HG03064 (cell line): ENCODE measurements around the gene ZNHIT3.
"Not testable (repeated sequence)": the region's sequence is repeated elsewhere in the genome, so short reads cannot be mapped to it uniquely, and the experiment has no call there.

Source experiments
- ATAC-seq: cut with Tn5 transposase; IDR thresholded peaks from one replicate; pipeline ENCODE4 v1.9.1; 2021; ENCODE audit warnings: low read depth; ENCODE audit not compliant: unreplicated experiment

ZNHIT3 gene

GRCh38 chr17:36486204-36487194 is at the start of gene ZNHIT3:
Gene ZNHIT3, plus strand, starts transcription at chr17:36486681. Its CDS starts 19 bp downstream, at chr17:36486700.
- peak; percentile 88 for ATAC-seq

- ATAC-seq: not testable (repeated sequence)
These were observed 44.7 kb upstream of the ZNHIT3 start for GRCh38 chr17:36441792-36442191.

GRCh38 chr17:36443777-36444176 is 42.7 kb upstream of the ZNHIT3 start:
- no peak for ATAC-seq

GRCh38 chr17:36449997-36450396 is 36.5 kb upstream of the ZNHIT3 start:
- not testable (repeated sequence) for ATAC-seq

- not testable (repeated sequence) for ATAC-seq
These were observed 33.6 kb upstream of the ZNHIT3 start for GRCh38 chr17:36452888-36453287.

- not testable (repeated sequence) for ATAC-seq
These were observed 28.8 kb upstream of the ZNHIT3 start for GRCh38 chr17:36457701-36458100.

- no peak for ATAC-seq
These were observed 27.4 kb upstream of the ZNHIT3 start for GRCh38 chr17:36459045-36459444.

GRCh38 chr17:36459601-36460000 is 26.9 kb upstream of the ZNHIT3 start:
- ATAC-seq: no peak

GRCh38 chr17:36460265-36460937 is 26.1 kb upstream of the ZNHIT3 start:
- no peak for ATAC-seq

- ATAC-seq: no peak
These were observed 25.0 kb upstream of the ZNHIT3 start for GRCh38 chr17:36461330-36462110.

GRCh38 chr17:36463916-36464764 is 22.3 kb upstream of the ZNHIT3 start:
- ATAC-seq: no peak

- no peak for ATAC-seq
These were observed 21.8 kb upstream of the ZNHIT3 start for GRCh38 chr17:36464765-36465088.

- no peak for ATAC-seq
These were observed 17.4 kb upstream of the ZNHIT3 start for GRCh38 chr17:36468903-36469635.

- ATAC-seq: no peak
These were observed 16.7 kb upstream of the ZNHIT3 start for GRCh38 chr17:36469733-36470132.

- no peak for ATAC-seq
These were observed 16.0 kb upstream of the ZNHIT3 start for GRCh38 chr17:36470499-36470898.

GRCh38 chr17:36474571-36474970 is 11.9 kb upstream of the ZNHIT3 start:
- ATAC-seq: no peak

- ATAC-seq: no peak
These were observed 11.0 kb upstream of the ZNHIT3 start for GRCh38 chr17:36475346-36475970.

GRCh38 chr17:36481829-36482228 is 4.7 kb upstream of the ZNHIT3 start:
- no peak for ATAC-seq
